ENCODE data around the gene NUAK1.
"Not testable (repeated sequence)": the region's sequence is repeated elsewhere in the genome, so short reads cannot be mapped to it uniquely, and the experiment has no call there.

Gene NUAK1

GRCh38 chr12:106147956-106148355 is 9.2 kb upstream of the NUAK1 start:
- no peak for DNase-seq (ENCODE audit: extremely low read depth in 1 of 2, low read depth in 1 of 2)

- DNase-seq (ENCODE audit: extremely low read depth in 1 of 2, low read depth in 1 of 2), result no peak
These were observed 8.2 kb upstream of the NUAK1 start for GRCh38 chr12:106146987-106147386.

- DNase-seq (ENCODE audit: extremely low read depth in 1 of 2, low read depth in 1 of 2), result no peak
These were observed 7.0 kb upstream of the NUAK1 start for GRCh38 chr12:106145539-106146447.

- no peak for DNase-seq (ENCODE audit: extremely low read depth in 1 of 2, low read depth in 1 of 2)
These were observed 6.1 kb upstream of the NUAK1 start for GRCh38 chr12:106144847-106145246.

GRCh38 chr12:106142591-106143261 is 4.0 kb upstream of the NUAK1 start:
- DNase-seq (ENCODE audit: extremely low read depth in 1 of 2, low read depth in 1 of 2), result no peak

- not testable (repeated sequence) for DNase-seq (ENCODE audit: extremely low read depth in 1 of 2, low read depth in 1 of 2)
These were observed 3.2 kb upstream of the NUAK1 start for GRCh38 chr12:106141920-106142319.

GRCh38 chr12:106141452-106141851 is 2.7 kb upstream of the NUAK1 start:
- no peak for DNase-seq (ENCODE audit: extremely low read depth in 1 of 2, low read depth in 1 of 2)

GRCh38 chr12:106141003-106141402 is 2.2 kb upstream of the NUAK1 start:
- DNase-seq (ENCODE audit: extremely low read depth in 1 of 2, low read depth in 1 of 2), result no peak

GRCh38 chr12:106140223-106140986 is 1.7 kb upstream of the NUAK1 start:
- no peak for DNase-seq (ENCODE audit: extremely low read depth in 1 of 2, low read depth in 1 of 2)

GRCh38 chr12:106139422-106140171 is 843 bp upstream of the NUAK1 start:
- peak in 1 of 2 donors; percentile 3 for DNase-seq (ENCODE audit: extremely low read depth in 1 of 2, low read depth in 1 of 2)

- no peak for DNase-seq (ENCODE audit: extremely low read depth in 1 of 2, low read depth in 1 of 2)
These were observed 459 bp downstream of the NUAK1 start for GRCh38 chr12:106138357-106138632.

- no peak for DNase-seq (ENCODE audit: extremely low read depth in 1 of 2, low read depth in 1 of 2)
These were observed 1.0 kb downstream of the NUAK1 start for GRCh38 chr12:106137530-106138356.

GRCh38 chr12:106136263-106136662 is 2.5 kb downstream of the NUAK1 start:
- peak; percentile 39 to 62 for DNase-seq (ENCODE audit: extremely low read depth in 1 of 2, low read depth in 1 of 2)

GRCh38 chr12:106135781-106136180 is 3.0 kb downstream of the NUAK1 start:
- no peak for DNase-seq (ENCODE audit: extremely low read depth in 1 of 2, low read depth in 1 of 2)

GRCh38 chr12:106135075-106135474 is 3.7 kb downstream of the NUAK1 start:
- DNase-seq (ENCODE audit: extremely low read depth in 1 of 2, low read depth in 1 of 2), result no peak

- DNase-seq (ENCODE audit: extremely low read depth in 1 of 2, low read depth in 1 of 2), result no peak
These were observed 4.3 kb downstream of the NUAK1 start for GRCh38 chr12:106134294-106134949.

- no peak for DNase-seq (ENCODE audit: extremely low read depth in 1 of 2, low read depth in 1 of 2)
These were observed 5.3 kb downstream of the NUAK1 start for GRCh38 chr12:106133136-106134087.

All from activated CD8-positive, alpha-beta memory T cell treated with anti-CD3 and anti-CD28 coated beads for 1 hour (primary cell).